GM19240 (cell line): ENCODE data around the gene WDR11.

Experiments
- DNase-seq: peaks from one replicate; pipeline ENCODE4 v3.0.0; 2011; ENCODE audit warnings: low spot score; ENCODE audit not compliant: insufficient read length

WDR11 gene

DNA sequence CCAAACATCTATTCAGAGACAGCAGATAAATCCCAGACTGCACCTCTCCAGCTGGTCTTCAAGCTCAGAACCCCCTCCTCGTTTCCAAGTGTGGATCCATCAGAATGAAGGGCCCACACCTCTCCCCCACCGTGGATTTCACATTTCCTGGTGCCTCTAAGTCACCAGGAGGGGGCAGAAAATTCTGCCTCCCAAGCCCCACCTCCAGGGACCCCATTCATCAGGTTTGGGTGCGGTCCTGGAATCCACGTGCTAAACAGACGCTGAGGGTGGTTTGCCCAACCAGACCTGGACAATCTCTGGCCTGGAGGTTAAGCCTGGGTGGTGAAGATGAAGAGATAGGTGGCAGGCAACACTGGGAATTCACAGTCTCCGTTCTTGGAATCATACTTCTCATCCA lies 92.4 kb downstream of the WDR11 start:
- no peak for DNase-seq

DNA sequence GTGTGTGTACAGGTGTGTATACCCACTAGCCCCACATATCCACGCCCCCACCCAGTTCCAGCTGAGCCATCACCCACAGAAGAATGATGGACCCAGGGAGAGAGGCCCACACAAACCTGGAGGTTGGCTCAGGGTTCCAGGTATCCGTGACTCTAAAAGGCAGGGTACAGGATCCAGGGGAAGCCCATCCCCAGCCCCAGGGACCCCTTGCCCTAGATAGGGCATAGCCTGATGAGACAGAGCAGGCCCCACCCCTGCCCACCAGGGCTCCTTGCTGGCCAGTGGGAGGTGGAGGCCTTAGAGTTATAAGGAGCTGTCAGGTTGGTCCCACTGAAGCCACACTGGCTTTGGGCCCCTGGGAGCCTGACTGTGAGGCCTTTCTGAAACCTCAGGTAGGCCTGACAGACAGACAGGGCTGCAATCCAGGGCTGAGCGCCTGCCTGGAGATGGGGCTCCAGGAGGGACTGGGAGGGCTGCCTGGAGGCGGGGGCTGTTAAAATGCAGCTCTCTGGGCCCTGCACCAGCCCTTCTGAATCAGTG lies 93.5 kb downstream of the WDR11 start:
- DNase-seq = no peak

DNA sequence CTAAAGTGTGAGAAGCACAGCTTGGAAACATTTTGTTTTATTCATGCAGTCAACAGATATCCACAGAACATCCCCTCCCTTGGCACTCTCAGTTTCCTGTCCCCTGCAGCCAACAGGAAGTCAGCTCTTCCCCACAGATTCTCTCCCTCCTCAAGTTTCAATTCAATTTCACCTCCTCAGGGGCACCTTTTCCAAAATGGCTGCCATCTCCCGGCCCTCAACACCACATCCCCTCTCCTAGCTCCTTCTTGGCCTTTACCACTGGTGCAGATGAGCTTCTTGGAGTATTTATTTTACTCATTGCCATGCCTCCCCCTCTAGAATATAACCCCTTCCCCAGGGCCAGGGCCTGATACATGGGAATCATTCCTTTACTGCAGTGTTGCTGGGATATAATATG lies 94.0 kb downstream of the WDR11 start:
- DNase-seq = no peak

DNA sequence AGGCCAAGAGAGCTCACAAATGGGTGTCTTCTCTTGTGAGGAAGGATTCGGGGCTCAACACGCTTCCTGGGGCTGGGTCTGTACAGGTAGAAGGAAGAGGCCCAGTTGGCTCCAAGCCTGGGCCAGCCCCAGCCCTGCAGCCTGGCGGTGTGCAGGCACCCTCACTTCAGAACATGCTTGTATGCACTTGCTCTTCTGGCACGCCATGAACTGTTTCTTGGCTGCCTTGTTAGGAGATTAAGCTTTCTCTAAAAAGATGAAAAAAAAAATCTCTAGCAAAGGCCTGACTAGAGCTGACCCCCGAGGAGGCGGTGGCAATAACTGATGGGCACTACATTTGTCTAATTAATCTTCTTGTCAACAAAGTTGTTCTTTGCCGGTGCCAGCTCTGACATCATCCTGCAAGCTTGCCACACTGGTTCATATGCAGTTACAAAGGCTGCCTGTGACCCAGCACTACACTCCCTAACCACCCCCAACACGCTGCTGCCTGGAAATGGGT lies 94.7 kb downstream of the WDR11 start:
- no peak for DNase-seq

DNA sequence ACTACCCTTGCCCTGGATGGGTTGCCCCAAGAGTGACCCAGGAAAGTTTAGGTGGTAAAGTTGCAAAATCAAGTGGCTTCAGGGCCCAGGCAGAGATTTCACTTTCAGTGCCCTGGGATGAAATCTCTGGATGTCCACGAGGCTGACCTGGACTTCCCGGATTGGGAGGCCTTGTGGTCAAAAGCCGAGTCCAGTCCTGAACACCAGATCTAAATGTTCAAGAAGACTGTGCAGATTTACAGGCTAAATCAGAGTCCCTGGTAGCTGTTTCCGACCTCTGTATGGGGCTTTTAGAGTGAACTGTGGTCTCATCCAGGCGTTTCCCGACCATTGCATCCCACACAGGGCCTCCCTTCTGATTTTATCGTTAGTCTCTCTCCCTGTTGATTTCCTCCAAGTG lies 95.3 kb downstream of the WDR11 start:
- no peak for DNase-seq

DNA sequence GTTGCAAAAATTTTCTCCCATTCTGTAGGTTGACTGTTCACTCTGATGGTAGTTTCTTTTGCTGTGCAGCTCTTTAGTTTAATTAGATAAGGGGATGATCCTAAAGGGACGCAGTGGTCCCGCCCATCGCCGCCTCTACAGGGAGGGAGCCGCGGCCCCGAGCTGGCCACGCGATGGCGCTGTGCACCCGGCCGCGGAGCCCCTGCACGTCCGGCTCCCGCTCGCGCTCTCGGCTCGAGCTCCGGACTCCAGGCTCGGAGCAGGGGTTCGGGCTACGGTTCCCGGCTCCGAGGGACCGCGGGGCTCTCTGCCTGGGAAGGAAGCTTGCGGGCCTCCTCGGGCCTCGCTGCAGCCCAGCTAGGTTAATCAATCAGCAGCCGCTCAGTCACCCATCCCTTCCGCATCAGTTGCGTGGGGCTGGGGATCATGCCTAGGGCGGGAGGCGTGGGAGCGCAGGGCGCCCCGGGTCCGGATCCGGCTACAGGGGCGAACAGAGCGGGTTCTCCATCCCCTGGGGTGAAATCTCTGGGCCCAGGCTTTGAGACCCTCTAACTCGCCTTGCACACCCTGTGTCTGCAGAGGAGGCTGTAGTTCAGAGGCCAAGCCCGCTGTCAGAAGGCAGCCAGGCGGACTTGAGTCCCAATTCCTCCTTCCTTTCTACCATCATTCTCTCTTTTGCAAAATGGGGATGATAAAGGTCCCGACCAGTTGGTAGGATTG lies 97.9 kb downstream of the WDR11 start:
- peak; percentile 68 for DNase-seq

DNA sequence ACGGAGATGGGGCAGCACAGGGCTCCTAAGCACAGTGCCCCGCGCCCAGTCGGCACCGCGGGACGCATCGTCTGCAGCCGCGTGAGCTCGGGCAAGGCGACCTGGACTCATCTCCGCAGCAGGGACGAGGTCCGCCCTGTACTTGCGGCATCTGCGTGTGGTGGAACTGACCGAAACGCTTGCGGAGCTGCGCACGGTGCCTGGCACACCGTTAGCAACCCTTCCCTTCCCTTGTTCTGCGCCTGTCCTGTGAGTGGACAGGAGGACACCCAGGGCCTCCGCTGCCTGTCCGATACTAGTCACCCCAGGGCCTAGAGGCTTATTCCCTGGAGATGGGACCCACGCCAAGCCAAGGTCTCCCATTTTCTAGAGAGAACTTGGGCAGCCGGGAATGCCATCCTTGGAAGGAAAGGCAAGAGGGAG lies 98.5 kb downstream of the WDR11 start:
- DNase-seq = no peak

DNA sequence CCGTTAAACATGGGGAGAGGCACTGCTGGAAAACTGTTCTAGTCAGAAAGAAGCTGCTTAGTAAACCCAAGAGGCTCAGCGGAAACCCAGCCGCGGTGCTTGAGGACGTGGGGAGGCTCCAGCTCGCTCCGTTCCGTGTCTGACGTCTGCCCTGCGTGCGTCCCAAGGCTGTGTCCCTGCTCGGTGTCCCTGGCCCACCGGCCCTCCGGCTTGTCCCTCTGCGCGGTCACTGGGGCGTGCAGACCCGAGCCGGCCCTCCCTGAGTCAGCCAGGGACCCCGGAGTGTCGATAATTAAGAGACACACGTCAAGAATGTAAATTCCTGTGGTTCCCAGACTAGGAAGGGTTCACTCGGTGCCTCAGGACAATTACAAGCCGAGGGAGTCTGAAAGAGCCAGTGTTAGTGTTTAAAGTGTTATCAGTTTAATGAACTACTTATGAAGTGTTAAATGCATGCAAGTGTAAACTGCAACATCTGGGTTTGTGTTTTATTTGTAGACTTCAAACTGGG lies 98.9 kb downstream of the WDR11 start:
- DNase-seq = no peak

DNA sequence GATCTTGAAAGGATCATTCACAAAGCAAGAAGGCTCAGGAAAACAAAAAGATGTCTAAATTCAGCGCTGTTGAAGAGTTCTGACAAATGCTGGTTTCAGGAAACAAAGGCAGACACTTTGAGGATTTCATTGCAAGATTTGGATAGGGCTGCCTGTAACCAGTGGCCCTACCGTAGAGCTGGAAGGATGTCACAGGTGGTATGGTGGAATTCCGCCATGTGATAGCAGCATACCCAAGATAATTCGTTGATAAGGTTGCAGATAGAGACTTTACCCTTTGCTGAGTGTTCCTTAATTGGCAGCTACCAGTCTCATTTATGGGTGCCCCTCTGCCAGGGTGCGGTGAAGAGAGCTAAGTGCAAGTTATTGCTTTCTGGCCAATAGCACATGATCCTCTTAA lies 100.1 kb downstream of the WDR11 start:
- no peak for DNase-seq

DNA sequence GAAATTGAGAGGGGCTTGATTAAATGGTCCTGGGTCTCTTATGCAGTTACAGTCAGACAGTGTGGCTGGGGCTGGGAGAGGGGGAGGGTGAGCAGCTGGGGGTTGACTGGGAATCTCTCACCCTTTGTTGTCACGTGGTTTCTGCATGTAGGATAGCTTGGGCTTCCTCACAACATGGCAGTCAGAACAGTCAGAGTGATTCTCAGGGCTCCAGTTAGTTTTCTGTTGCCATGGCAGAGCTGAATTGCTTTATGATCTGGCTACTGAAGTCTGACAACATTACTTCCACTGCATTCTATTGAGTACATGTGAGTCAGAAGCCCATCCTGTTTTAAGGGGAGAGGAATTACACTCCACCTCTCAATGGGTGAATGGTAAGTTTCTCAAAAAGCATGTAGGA lies 102.7 kb downstream of the WDR11 start:
- no peak for DNase-seq
